NCI-H2081 treated with DMSO at 0.1 percent for 48 hours (cell line): ENCODE data around the gene DENND4B.
A peak's percentile ranks its signal among the peaks of the same experiment; 100 is the strongest.

Experiments
- DNase-seq: peaks from one replicate; lab custom pipeline; 2025; lab: John Stamatoyannopoulos, UW

DENND4B gene

DNA sequence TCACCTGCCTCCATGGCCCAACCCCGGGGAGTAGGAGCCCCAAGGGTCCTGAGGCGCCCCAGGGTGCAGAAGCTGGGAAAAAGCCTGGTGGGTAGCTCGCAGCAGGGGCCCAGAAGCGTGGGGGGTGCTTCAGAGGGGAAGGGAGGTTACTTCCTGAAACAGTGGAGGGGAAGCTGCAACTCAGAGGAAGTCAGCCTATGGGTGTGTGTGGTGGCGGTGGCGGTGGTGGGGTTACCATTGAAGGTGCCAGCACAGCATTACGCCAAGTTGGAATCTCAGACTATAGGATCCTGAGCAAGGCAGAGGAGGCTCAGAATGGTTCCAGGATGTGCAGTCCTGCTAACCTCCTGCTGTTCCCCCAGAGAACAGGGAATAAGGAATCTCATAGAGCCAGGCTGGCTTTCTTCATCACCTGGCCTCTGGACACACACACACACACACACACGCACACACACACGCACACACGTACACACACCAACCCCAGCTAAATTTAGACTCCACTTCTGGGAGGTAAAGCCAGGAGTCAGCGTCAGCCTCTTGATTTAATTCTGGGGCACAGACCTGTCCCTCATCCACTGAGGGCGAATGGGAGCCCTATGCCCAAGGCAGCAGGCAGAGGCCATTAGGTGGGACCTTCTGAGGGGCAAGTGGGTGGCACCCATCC, 1.3 kb downstream of the DENND4B start:
- no peak for DNase-seq

DNA sequence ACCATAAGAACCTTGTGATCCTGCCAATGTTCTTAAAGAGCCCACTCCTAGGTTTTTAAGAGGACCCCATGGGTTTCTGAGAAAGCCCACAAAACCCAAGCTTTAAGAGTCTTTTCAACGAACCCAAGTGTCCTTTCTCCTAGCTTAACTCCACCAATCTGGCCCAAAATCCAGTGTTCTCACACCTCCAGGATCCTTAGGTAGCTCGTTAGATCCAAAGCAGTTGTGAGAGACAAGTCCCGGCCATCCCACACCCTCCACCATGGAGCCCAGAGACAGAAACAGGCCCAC, 1.7 kb downstream of the DENND4B start:
- DNase-seq = no peak

DNA sequence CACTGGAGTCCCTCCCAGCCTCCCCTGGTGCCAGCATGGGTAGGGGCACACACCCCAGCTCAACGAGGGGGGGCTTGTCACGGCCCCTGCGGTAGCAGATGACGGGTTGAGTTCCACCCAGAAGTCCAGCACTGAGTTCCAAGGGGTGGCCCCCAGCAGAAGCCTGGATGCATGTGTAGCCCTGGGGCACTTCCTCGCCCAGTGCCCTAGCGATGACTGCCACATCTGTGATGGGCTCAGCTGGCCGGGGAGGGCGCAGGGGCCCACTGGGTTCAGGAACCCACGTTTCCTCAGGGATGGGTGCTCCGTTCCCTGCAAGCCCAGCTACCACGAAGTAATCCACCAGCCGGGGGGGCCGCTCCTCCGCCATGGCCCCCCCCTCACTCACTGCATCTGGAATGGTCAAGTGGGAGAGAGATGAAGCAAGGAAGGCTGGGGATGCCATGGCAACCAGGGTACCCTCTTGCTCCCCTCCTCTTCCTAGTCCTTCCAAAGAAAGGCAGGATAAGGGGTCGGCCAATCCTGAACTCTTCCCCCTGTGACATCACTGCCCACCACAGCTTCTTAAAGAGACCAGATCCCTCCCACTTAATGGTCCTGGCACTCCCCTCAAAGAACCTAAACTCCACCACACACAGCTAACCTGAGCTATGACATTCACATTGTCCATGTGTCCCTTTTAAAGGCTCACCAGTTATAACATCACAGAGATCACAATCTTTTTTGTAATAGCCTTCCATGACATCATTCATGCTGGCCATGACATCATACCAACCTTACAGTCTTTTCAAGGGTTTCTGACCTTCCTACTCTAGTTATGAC, 2.3 kb downstream of the DENND4B start:
- DNase-seq = no peak

DNA sequence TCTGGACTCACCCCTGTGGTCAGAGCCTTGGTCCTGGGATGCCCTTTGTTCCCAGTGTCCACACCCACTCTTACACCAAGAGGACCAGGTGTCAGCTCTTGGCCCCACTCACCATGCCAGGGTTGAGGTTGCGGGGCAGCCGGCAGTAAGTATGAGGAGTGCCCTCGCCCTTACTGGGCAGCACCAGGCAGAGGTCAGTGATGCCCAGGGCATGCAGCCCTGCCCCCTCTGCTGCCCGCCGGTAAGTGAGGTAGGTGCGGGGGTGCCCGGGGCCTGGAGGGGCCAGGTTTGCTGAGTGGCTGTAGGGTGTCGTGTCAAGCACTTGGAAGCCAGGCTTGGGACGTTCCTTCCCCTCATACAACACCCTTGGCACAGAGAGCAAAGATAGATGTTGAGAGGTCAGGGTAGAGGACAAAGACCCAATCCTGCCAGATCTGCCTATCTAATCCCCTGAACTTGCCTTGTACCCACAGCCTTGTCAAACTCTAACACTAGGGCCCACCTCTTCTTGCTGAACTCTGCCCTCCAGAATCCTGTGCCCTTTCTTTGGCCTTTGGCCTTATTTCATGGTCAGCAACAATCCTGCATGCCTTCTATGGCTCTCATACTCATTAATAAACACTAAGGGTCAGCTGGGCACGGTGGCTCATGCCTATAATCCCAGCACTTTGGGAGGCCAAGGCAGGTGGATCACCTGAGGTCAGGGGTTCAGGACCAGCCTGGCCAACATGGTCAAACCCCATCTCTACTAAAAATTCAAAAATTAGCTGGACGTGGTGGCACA, 3.6 kb downstream of the DENND4B start:
- no peak for DNase-seq

DNA sequence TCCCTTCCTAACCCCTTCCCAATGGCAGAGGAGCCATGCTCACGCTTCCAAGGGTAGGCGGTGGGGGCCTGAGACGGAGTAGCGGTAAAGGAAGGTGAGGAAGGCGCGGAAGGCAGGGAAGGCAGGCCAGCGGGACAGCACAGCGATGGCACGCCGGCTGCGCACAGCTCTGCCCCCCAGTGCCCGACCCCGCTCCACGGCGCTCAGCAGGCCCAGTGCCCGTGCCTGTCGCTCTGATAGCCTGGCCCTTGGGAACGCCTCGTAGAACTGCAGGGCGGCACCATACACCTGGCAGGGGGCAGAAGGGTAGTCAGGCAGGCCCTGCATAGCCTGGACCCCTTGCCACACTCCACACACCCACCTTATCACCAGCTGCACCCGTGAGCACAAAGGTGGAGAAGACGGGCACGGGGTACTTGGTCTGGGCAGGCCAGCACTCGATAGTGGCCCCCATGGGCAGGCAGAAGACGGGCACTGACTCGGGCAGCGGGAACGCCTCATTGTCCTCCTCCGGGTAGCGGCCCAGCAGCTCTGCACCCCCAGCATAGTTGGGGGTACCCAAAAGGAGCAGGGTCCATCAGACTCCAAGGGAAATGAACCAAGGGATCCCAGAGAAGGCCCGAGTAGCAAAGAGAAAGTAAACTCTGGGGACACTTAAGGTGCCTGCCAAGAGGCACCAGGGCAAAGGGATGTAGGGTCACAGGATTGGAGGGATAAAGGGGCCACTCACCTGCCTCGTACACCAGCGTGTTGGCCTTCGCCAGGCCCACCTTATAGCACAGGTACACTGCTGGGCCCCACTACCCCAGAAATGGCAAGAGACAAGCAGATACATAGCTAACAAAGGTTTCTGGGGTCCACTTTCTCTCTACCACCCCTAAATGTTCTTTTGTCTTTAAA, 4.4 kb downstream of the DENND4B start:
- DNase-seq = no peak

DNA sequence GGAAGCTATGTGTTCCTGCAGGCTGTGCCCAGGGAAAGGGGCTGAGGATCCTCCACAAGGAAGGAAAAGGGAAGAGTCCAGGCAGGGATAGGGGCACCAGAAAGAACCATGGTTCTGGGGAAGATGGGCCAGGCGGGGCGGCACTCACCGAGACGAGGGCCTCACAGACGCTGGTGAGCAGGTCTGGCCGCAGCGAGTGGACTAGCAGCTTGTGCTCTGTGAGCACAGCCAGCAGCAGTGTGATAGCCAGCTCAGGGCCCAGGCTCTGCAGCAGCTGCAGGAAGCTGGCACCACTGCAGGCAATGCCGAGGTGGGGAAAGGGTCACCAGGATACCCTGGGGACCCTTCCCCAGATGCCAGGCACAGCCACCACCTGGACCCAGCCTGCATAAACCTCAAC, 5.8 kb downstream of the DENND4B start:
- no peak for DNase-seq

DNA sequence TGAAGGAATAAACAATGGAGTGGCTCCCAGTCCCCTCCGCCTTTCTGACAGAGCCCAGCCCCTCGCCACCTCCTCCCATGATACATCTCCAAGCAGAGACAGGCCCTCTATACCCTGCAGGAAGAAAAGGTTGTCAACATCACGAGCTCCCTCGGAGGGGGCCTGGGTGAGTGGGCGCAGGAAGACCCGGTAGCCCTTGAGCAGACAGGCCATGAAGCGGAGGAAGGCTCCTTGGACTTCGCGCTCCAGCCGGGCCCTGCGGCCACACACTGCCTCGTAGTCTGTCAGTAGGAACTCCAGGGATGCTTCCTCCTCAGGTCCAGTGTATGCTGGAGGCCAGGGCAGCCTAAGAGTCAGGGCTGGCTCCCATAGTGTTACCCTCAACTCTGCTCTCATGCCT, 7.0 kb downstream of the DENND4B start:
- no peak for DNase-seq

DNA sequence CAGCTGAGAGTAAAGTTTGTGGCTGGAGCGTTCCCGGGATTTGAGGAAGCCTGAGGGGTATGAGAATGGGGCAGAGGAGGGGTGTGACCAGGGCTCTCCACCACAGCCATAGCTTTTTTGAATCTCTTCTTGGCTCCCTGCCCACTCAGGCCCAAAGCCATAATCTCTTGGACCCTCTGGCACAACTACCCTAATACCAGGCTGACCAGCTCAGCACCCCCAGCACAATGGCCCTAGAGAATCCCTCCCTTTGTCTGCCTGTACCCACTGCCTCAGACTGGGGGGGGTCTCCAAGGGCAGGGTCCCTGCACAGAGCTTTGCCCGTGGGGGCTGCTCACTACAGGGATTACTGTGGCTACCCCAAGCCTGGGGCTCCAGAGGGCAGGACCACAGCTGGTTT, 7.5 kb downstream of the DENND4B start:
- no peak for DNase-seq

DNA sequence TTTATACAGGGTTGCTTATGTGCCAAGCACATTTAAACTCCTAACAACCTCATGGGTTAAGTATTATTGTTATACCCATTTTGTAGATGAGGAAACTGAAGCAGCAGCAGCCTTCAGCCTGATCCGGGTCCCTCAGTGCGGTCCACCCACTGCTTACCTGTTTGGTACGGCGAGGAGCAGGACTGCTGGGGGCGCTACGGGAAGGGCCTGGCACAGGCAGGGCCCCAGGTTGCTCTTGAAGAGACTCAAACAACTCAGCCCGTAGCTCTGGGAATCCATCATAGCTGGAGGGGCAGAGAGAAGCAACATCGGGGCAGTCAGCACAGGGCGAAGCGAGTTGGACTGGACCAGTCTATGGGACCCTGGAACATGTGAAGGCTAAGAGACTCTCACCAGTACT, 9.2 kb downstream of the DENND4B start:
- DNase-seq = no peak

DNA sequence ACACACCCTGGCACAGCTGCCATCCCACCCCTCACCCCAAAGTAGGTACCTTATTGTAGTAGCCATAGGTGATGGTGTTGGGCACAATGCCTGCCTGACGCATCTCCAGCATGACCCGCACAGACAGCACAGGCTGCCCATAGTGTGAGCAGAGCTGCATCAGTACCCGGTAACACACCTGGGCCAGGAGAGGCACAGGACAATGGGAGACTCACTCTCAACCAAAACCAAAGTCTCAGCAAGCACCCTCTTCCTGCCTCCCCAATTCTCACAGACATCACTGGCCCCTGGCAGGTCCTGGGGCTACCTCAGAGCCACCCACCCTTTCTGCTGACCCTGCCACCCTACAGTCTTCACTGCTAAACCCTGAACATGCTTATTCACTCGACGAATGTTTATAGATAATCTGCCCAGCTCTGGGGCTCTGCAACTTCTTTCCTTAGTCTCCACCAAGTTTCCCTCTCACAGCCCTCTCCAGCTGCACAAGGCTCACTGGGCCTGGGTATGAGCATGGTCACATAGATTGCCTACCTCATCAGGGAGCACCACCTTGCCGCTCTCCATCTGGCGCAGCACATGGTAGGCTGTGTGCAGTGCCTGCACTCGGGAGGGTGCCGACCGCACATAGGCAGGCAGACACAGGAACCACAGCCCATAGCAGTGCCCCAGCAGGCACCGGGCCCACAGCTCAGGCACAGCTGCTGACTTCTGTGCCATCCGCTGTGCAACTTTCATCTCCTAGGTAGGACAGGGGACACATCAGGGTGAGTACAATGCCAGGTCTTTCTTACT, 10.3 kb downstream of the DENND4B start:
- no peak for DNase-seq

DNA sequence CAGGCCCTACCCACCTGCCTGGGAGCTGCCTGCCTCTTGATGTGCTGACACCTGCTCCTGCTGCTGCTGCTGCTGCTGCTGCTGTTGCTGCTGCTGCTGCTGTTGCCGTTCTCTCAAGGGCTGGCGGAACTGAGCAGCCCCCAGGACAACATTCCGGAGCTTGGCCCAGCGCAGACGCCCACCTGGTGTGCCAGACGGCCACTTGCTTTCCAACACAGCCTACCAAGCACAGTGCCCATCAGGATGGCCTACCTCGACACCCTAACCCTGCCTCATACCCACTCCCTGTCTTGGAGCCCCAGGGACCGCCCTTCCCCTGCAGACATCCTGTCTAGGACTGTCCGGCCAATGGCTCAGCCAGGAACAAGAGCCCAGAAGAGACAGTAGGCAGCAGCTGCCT, 11.8 kb downstream of the DENND4B start:
- no peak for DNase-seq

DNA sequence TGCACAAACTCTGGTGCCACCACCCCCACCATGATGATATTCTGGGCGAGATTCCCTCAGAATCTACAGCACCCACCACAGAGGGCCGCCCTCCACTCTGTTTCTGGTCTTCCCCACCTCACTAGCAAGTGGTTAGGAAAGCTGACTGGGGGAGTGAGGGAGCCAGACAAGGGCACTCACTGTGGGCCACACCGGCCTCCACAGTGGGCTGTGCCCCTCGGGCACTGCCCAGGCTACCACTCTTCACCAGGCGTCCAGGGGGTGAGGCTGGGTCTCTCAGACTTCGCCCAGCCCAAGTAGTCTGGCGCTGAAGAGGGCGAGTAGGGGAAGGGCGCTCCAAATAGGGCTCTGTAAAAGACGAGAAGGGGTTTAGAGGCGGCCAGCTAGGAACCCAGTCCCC, 12.6 kb downstream of the DENND4B start:
- no peak for DNase-seq

DNA sequence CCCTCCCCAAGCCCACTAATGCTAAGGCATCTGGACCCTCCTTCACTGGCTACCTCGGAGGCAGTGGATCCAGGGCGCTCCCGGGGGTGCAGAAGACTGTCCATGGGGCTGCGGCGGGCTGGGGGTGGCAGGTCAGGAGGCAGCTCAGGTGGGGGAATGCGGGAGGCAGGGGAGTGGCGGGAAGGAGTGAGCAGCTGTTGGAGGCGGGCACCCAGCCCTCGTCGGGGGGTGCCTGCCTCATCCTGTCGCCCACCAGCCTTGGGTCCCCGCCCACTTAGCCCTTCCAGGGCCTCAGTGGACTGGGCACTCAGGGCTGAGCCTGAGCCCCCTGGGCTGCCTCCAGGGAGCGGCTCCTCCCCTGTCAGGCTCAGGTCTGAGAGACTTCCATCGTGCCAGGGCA, 13.1 kb downstream of the DENND4B start:
- DNase-seq = no peak

DNA sequence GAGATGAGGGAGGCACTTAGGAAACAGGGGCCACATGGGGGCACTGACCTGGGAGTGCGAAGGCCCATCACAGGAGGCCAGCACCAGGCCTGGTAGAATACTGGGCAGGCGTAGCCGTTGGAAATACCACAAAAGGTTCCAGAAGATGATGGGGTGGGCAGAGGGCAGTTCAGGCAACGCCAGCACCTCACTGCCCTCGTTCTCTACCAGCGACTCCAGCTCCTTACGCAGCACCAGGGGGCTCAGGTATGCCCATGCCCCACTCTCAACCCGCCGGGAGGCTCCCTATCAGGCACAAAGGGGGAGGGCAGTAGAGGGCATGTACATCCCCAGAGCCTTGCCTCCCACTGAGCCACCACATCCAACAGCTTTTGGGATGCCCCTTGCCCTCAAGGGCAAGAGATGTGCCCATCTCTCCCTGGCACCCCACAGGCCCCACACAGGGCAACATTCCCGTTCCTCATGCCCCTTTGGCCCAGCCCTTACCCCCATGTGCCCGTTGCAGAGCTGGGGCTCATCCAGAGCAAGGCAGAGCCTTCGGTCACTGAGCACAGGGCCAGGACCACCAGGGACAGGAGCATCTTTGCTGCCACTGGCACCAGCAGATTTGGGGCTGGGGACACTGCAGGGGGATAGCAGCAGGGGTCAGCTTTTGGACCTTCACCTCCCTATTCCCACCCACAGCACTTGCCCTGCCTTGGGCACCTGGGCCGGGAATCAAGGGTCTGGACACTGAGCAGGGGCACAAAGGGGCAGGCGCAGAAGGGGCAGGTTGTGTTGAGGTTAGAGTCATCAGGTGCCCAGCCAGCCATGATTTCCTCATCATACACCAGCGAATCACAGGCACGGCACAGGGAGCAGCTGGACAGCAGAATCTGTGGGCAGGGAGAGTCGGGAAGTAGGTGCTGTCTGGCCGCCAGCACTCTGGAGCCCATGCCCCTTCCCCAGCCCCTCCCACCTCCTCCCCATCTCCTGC, 14.1 kb downstream of the DENND4B start:
- DNase-seq = no peak

DNA sequence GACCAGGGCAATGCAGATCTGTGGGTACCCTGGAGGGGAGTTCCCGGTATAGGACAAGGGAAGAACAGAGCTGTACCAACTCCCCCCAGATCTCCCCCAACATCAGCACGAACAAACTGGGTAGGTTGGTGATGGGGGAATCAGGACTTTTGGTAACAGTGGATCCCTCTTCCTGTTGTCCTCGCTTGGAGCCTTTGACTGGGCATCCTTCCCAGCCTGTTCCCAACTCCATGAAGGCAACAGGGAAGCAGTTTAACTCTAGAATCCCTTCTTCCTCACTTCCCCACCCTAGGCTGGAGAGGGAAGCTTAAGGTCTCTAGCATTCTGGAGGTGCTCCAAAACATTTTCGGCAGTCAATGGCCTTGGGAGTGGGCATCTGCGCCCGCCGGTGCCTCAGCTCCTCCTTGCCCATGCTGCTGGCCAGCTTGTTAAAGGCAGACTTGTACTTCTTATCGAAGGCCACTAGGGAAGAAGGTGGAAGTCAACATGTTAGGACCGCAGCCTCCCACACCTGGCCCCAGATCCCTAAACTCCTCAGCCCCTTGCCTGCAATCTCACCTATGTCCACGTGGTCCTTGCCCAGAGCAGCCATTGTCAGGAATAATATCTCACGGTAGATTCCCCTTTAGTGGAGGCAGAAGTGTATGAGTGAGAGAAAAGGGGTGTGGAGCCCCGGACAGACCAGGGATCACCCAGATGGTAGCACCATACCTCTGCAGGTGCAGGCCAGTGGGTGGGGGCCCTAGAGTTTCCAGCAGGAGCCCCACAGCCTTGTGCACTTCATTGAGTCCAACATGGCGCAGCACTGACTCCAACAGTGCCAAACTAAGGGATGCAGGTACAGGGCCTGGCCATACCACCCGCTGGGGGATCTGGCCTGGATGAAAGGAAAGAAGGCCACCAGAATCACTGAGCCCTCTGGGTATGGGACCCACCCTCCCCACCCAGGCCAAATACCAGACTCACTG, 16.3 kb downstream of the DENND4B start:
- DNase-seq = no peak

DNA sequence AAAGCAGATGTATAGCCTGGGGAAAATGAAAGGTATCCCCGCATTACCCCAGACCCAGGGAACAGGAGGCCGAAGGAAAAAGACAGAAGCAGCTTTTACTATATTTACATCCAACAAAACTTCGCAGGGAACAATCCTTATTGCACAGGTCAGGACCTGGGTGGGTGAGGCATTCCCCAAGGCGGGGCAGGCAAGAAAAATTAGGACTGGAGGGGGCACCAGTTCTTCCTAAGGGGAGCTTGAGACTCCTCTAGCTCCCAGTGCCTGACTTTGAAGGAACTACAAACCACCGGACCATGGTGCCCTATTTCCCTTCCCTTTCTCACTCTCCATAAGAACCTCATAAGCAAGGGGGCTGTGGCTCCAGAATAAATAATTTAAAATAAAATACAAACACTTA, 17.1 kb downstream of the DENND4B start:
- DNase-seq = no peak

DNA sequence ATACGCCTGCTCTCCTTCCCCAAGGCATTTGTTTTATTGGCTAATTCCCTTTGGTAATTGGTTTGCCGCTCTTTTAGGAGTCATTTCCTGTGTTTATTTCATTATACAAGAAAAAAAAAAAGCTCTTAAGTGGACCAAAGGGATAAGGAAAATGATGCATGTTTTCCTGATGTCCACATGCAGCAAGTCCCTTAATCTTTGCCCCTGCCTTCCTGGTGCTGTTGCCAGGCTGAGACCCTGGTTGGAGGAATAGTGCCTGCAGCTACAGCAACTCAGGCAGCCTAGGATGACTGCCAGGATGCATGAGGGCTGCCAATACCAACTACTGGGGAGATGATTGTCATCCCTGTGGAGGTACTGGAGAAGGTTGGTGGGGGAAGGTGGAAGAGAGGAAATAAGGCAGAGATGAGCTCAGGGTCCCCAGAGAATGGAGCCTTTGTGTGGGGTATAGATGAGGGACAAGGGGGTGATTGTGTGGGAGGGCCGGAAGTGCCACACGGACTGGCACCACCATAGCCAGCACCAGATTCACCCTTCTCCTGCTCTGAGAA, 17.7 kb downstream of the DENND4B start:
- peak; percentile 56 for DNase-seq

DNA sequence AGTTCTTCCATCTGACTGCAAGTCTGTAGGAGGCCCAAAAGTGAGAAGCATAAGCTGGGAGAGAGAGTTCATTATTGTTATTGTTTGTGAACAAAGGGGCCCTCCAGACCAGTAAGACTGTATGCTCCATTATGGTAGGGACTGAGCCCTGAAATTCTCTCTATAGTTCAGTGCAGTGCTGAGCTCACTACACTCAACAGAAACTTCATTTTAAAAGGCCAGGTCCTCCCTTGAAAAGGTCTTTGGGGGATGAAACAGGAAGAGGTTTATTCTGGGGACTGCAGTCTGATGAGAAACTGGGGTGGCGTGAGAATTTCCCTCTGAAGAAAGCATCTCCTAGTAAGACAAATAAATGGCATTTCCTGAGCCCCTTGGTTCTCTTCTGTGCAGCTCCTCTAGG, 18.3 kb downstream of the DENND4B start:
- DNase-seq = no peak

DNA sequence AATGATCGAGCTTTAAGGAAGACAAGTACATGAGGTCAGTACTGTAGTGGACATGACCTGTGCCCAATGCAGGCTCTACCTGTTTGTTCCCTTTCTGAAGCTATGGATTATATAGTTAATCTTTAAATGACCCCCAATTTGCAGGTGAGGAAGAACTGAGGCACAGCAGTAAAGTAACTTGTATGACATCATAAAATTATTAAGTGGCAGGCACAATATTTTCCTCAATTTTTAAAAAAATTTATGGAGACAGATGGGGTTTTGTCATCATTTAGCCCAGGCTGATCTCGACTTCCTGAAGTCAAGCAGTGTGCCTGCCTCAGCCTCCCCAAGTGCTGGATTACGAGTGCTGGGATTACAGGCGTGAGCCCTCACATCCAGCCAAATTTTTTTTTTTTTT, 20.1 kb downstream of the DENND4B start:
- DNase-seq = no peak
